Adrenal gland (tissue), 12 donors: ENCODE measurements around the gene NCLN. TPM values are rescaled to one million over a fixed set of nuclear protein-coding genes. Genes with fewer than 3 reads are reported as not detected.

Source experiments
- DNase-seq, 7 donors: peaks; one replicate each; pipeline ENCODE4 v3.0.0-alpha.2; 2019 to 2020
- H3K27ac ChIP-seq, 5 donors: fragments of 200-600 bp; sonication (generic) in 4 of 5; 1 replicate in 3 of 5; 2 replicates in 2 of 5; pipeline versions ENCODE4 v1.5.1 to v1.8.0; 2016 to 2020; ENCODE audit warnings: mild to moderate bottlenecking in 1 of 5
- H3K27me3 ChIP-seq: fragments of 200-600 bp; 2 replicates; pipeline ENCODE4 v1.8.0; 2021
- H3K36me3 ChIP-seq, 2 donors: fragments of 200-600 bp; replicated peaks in 1 of 2; 1 replicate in 1 of 2; 2 replicates in 1 of 2; pipeline versions ENCODE4 v1.5.1 to v1.8.0; 2018 to 2022
- H3K4me1 ChIP-seq, 2 donors: fragments of 200-600 bp; replicated peaks in 1 of 2; 1 replicate in 1 of 2; 2 replicates in 1 of 2; pipeline versions ENCODE4 v1.5.1 to v1.8.0; 2018 to 2021
- H3K4me3 ChIP-seq, 4 donors: fragments of 200-600 bp; sonication (generic) in 3 of 4; one replicate each; pipeline ENCODE4 v1.5.1; 2016 to 2018
- H3K9me3 ChIP-seq, 3 donors: fragments of 200-600 bp; sonication (generic) in 1 of 3; replicated peaks in 1 of 3; 1 replicate in 2 of 3; 2 replicates in 1 of 3; pipeline versions ENCODE4 v1.5.1 to v1.8.0; 2016 to 2021
- CTCF ChIP-seq, 6 experiments: fragments of 450-650 bp in 4 of 6; fragments of 200-600 bp in 2 of 6; sonication (generic) in 1 of 6; IDR thresholded peaks; 1 replicate in 5 of 6; 2 replicates in 1 of 6; pipeline versions ENCODE4 v1.5.1 to v1.8.0; 2016 to 2021; ENCODE audit warnings: antibody characterized with exemption in 6 of 6, mild to moderate bottlenecking in 2 of 6, moderate library complexity in 1 of 6
- POLR2A ChIP-seq, 2 donors: fragments of 450-650 bp; IDR thresholded peaks; one replicate each; pipeline ENCODE4 v1.6.1; 2017; ENCODE audit warnings: antibody characterized with exemption in 2 of 2, mild to moderate bottlenecking in 2 of 2, moderate library complexity in 1 of 2
- WGBS, 4 donors: extraction: QIAGEN DNeasy Blood & Tissue Kit in 2 of 4; methylation state at CpG; one replicate each; pipeline versions ENCODE4 v1.1.5 to v1.1.7; 2013 to 2017; 5-methylcytosine and 5-hydroxymethylcytosine counted together
- intact Hi-C, 2 donors: fragments of 100-400 bp; cut with DNase I; formaldehyde crosslinking; loops; one replicate each; pipeline versions ENCODE4 v1.14.1 to v1.15.0; 2022 to 2023
- polyA plus RNA-seq, 3 donors: library from polyadenylated mRNA; stranded (reverse); fragments of 200-250 nt in 2 of 3; fragments of 350-450 nt in 1 of 3; fragmentation: Illumina TruSeq in 1 of 3; extraction: RNeasy Lipid Tissue Mini Kit (QIAGEN cat#74804) in 1 of 3; gene quantifications; one replicate each; pipeline ENCODE4 v1.2.3, GENCODE V29; 2013 to 2014
- total RNA-seq, 9 donors: library from RNA; depleted of rRNA in 4 of 9; stranded (reverse); fragments of >200 nt in 4 of 9; fragments of 120-200 nt in 1 of 9; fragmentation: NEBNext Ultra II Directional in 1 of 9; extraction: Animal tissue kit (Norgen Biotek cat#: 25700) in 1 of 9; gene quantifications; one replicate each; pipeline versions ENCODE4 v1.1.0 to v1.2.4, GENCODE V29; 2013 to 2023
- donor health status: healthy with polysubstance abuse.
- donor health status: Bipolar disorder and iron deficiency.
- donor health status: DM: yes; HTN: yes; CAD: no.
- donor health status: DM: no; HTN: no; CAD: no.
- donor health status: DM: no; HTN: no; CAD: no.
- donor health status: DM: yes; HTN: yes; CAD: no.

Gene NCLN
- total and polyA plus RNA-seq, 12 donors: 51.5 to 193 (median 94.0) TPM

- peak overlapping the region in 4 of 5 donors; percentile 25 to 84 (median 52) for H3K27ac ChIP-seq
- TF ChIP-seq POLR2A (IDR thresholded peaks at IDR 0.05) (no peak), CTCF (IDR thresholded peaks at IDR 0.05) (no peak)
- peak overlapping the region in 1 of 4 donors; percentile 42 for H3K4me3 ChIP-seq
- no peaks in the 10 kb centered on the region for H3K27me3 ChIP-seq
- no peaks in the 10 kb centered on the region for H3K36me3 ChIP-seq
- peaks cover 0 to 4% (median 0%) of the 10 kb centered on the region in 3 donors for H3K9me3 ChIP-seq
- intact Hi-C loops: no loop called here
- peak in 2 of 7 donors; percentile 32 to 67 for DNase-seq
- peaks cover 0 to 23% of the 10 kb centered on the region in 2 donors for H3K4me1 ChIP-seq
- WGBS, 4 donors: 31 to 46% (median 38%) methylated on average over 6 to 7 of the region's 7 CpGs
These were observed 48.6 kb upstream of the NCLN start for GRCh38 chr19:3137119-3137518.

- Histone ChIP-seq H3K27me3 (no peaks in the 10 kb centered on the region), H3K4me1 (peaks cover 0 to 24% of the 10 kb centered on the region in 2 donors), H3K36me3 (no peaks in the 10 kb centered on the region), H3K4me3 (no peak overlapping the region), H3K27ac (no peak overlapping the region), H3K9me3 (peaks cover 0 to 4% (median 0%) of the 10 kb centered on the region in 3 donors)
- WGBS, 4 donors: 67 to 86% (median 76%) methylated on average over 15 of the region's 15 CpGs
- no peak for DNase-seq
- no peak for TF ChIP-seq POLR2A (IDR thresholded peaks at IDR 0.05)
- intact Hi-C loops: no loop called here
These were observed 47.5 kb upstream of the NCLN start for GRCh38 chr19:3138268-3138667.

GRCh38 chr19:3140667-3141038 is 45.1 kb upstream of the NCLN start:
- Histone ChIP-seq H3K9me3 (peaks cover 0 to 4% (median 0%) of the 10 kb centered on the region in 3 donors), H3K4me1 (peaks cover 0 to 19% of the 10 kb centered on the region in 2 donors), H3K27ac (peak overlapping the region in 1 of 5 donors; percentile 31), H3K36me3 (no peaks in the 10 kb centered on the region), H3K27me3 (no peaks in the 10 kb centered on the region), H3K4me3 (no peak overlapping the region)
- TF ChIP-seq CTCF (IDR thresholded peaks at IDR 0.05): no peak
- no peak for TF ChIP-seq POLR2A (IDR thresholded peaks at IDR 0.05)
- no peak for DNase-seq
- intact Hi-C loops: no loop called here

GRCh38 chr19:3142292-3142670 is 43.4 kb upstream of the NCLN start:
- no peaks in the 10 kb centered on the region for H3K36me3 ChIP-seq
- peak overlapping the region; percentile 27 to 93 (median 59) for H3K27ac ChIP-seq
- 13 to 29% (median 21%) methylated on average over 6 of the region's 6 CpGs for WGBS, 4 donors
- H3K4me1 ChIP-seq: peaks cover 0 to 19% of the 10 kb centered on the region in 2 donors
- peak in 4 of 7 donors; percentile 63 to 82 (median 72) for DNase-seq
- no peaks in the 10 kb centered on the region for H3K27me3 ChIP-seq
- peak overlapping the region in 1 of 4 donors; percentile 17 for H3K4me3 ChIP-seq
- TF ChIP-seq POLR2A (IDR thresholded peaks at IDR 0.05) (no peak), CTCF (IDR thresholded peaks at IDR 0.05) (no peak)
- intact Hi-C loops: no loop called here
- peaks cover 0 to 4% (median 0%) of the 10 kb centered on the region in 3 donors for H3K9me3 ChIP-seq

GRCh38 chr19:3142781-3143337 is 42.9 kb upstream of the NCLN start:
- H3K36me3 ChIP-seq: no peaks in the 10 kb centered on the region
- 60 to 71% (median 62%) methylated on average over 11 of the region's 11 CpGs for WGBS, 4 donors
- no peak for DNase-seq
- peaks cover 0 to 15% of the 10 kb centered on the region in 2 donors for H3K4me1 ChIP-seq
- peak overlapping the region; percentile 27 to 93 (median 59) for H3K27ac ChIP-seq
- no peaks in the 10 kb centered on the region for H3K27me3 ChIP-seq
- peaks cover 0 to 4% (median 0%) of the 10 kb centered on the region in 3 donors for H3K9me3 ChIP-seq
- no peak overlapping the region for H3K4me3 ChIP-seq
- intact Hi-C loops: no loop called here
- no peak for TF ChIP-seq POLR2A (IDR thresholded peaks at IDR 0.05)
- no peak for TF ChIP-seq CTCF (IDR thresholded peaks at IDR 0.05)
